Omental fat pad (tissue), 4 donors: ENCODE data around the gene ADPRS. TPM values are rescaled to one million over a fixed set of nuclear protein-coding genes. Genes with fewer than 3 reads are reported as not detected.

ENCODE experiments used
- ATAC-seq: fragments of 150-250 bp; one replicate; pipeline ENCODE4 v1.9.1; 2016; ENCODE audit warnings: mild to moderate bottlenecking, moderate library complexity; ENCODE audit not compliant: low FRiP score
- DNase-seq: peaks from one replicate; pipeline ENCODE4 v3.0.0-alpha.2; 2019; ENCODE audit warnings: low spot score
- total RNA-seq, 4 donors: library from RNA; depleted of rRNA; stranded (reverse); fragments of >200 nt; gene quantifications; one replicate each; pipeline ENCODE4 v1.1.0, GENCODE V29; 2016
- TF ChIP-seq, protein P1 (sequence below), 3 donors: fragments of 450-650 bp; IDR thresholded peaks; one replicate each; pipeline ENCODE4 v1.5.1; 2016 to 2017; ENCODE audit warnings: antibody characterized with exemption in 3 of 3, mild to moderate bottlenecking in 3 of 3, moderate library complexity in 2 of 3

The ADPRS gene
- total RNA-seq, 4 donors from 2014 or later, result 32.6 to 43.5 (median 39.0) TPM

DNA sequence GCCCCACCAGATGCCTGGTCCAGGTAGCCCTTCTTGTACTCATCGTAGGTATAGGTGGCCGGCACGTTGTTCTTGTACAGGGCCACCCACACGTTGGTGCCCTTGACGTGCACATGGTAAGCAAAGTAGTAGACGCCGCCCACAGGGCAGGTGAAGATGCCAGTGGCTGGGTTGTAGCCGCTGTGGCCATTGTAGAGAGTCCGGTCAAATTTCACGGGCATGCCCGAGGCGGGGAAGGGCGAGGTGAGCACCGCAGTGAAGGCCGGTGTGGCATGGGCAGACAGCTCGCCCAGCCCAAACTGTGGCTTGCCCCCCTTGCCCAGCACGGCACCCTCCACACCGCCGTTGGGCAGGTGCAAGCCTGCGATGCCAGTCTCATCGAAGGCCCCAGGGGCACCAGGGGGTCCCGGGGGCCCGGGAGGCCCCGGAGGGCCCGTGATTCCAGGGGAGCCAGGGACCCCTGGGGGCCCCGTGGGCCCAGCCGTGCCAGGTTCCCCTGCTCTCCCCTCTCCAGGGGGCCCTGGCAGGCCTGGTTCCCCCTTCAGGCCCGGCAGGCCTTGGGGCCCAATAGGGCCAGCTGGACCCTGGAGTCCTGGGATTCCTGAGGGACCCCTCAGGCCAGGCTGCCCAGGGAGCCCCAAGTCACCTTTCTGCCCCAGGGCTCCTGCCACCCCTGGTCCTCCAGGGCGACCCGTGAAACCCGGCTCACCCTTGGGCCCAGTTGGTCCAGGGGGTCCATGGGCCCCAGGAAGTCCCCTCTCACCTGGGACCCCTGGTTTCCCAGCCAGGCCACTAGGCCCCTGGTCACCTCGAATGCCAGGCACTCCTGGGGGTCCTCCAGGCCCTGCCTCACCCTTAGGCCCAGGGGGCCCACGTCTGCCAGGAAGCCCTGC, 9.2 kb downstream of the ADPRS start:
- TF ChIP-seq, protein P1, sequence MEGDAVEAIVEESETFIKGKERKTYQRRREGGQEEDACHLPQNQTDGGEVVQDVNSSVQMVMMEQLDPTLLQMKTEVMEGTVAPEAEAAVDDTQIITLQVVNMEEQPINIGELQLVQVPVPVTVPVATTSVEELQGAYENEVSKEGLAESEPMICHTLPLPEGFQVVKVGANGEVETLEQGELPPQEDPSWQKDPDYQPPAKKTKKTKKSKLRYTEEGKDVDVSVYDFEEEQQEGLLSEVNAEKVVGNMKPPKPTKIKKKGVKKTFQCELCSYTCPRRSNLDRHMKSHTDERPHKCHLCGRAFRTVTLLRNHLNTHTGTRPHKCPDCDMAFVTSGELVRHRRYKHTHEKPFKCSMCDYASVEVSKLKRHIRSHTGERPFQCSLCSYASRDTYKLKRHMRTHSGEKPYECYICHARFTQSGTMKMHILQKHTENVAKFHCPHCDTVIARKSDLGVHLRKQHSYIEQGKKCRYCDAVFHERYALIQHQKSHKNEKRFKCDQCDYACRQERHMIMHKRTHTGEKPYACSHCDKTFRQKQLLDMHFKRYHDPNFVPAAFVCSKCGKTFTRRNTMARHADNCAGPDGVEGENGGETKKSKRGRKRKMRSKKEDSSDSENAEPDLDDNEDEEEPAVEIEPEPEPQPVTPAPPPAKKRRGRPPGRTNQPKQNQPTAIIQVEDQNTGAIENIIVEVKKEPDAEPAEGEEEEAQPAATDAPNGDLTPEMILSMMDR (IDR thresholded peaks at IDR 0.05), result no peak
- DNase-seq (no peak), ATAC-seq (no peak)

DNA sequence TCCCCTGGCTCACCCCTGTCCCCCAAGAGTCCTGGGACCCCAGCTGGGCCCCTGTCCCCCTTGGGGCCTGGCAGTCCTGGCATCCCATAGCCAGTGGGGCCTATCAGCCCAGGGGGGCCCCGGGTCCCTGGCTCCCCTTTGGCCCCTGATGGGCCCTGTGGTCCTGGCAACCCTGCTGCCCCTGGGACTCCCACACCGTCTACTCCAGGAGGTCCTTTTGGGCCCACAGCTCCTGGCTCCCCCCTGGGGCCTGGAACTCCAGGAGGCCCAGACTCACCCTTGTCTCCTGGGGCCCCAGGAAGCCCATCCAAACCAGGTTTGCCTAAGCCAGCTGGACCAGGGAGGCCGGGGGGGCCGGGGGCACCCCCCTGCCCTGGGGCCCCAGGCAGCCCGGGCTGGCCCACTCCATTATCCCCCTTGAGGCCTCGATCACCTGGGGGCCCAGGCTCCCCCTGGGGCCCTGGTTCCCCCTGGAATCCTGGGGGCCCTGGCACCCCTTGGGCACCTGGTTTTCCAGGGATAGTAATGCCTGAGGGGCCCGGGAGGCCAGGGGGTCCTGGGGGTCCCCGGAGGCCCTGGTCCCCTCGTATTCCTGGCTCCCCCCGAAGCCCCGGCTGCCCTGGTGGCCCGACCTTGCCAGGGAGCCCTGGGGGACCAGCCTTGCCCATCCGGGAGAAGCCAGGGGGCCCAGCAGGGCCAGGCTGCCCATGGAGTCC, 10.1 kb downstream of the ADPRS start:
- DNase-seq, result no peak
- TF ChIP-seq, protein P1 (IDR thresholded peaks at IDR 0.05), result no peak
- ATAC-seq, result no peak

DNA sequence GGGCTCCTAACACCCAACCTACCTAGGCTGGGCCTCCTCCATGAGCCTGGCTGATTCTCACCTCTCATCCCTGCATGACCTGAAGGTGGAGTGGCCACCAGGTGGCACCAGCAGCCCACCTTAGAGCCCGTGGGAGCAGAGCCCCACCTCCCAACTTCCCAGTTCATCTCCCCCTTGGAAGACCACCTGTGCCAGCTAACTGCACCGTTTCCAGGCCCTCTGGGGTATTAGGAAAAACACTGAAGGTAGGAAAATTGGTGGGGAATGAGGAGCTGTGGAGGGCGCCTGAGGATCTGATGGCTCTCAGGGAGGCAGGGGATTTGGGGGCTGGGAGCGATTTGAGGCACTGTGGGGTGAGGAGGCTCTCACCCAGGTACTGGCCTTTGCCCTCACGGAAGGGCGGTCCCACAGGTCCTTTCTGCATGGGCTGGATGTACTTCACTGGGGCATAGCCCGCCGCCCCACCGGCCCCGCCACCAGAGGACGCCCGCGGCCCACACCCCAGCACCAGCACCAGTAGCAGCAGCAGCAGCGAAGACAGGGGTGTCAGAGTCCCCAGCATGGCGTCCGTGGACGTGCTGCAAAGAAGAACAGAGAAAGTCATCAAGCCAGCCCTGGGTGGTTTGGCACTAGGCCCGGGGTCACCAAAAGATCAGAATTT, 11.1 kb downstream of the ADPRS start:
- DNase-seq, result peak; percentile 72
- ATAC-seq, result peak; percentile 50
- TF ChIP-seq, protein P1 (IDR thresholded peaks at IDR 0.05), result peak in 1 of 3 donors; percentile 15

- DNase-seq (no peak), ATAC-seq (no peak)
- TF ChIP-seq, protein P1 (IDR thresholded peaks at IDR 0.05), result no peak
Observed at GRCh38 chr1:36100376-36100775, 11.7 kb downstream of the ADPRS start.

GRCh38 chr1:36101546-36101945, 12.9 kb downstream of the ADPRS start:
- ATAC-seq, result no peak
- TF ChIP-seq, protein P1 (IDR thresholded peaks at IDR 0.05), result no peak
- no peak for DNase-seq

DNA sequence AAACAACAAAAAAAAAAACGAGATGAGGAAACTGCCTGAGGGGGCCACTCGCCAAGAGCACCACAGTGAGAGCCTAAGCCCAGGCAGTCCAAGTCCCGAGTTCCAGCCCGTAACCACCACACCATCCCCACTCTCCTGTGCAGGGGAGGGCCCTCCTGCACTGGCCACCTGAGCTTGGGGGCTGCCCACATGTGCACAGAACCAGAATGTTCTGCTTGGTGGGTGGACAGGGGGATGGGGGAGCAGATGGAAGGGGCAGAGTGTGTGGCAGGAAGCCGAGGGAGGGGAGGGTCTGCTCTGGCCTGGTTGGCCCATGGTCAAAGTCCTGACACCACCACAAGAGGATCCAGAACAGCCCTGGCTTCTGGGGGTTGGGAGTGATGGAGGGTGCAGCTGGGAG, 17.6 kb downstream of the ADPRS start:
- no peak for ATAC-seq
- TF ChIP-seq, protein P1 (IDR thresholded peaks at IDR 0.05), result no peak
- no peak for DNase-seq
